LNCaP clone FGC (cell line): ENCODE results near the gene CCNT1.
"Not testable (repeated sequence)": the region's sequence is repeated elsewhere in the genome, so short reads cannot be mapped to it uniquely, and the experiment has no call there.

ENCODE experiments used
- DNase-seq: peaks from one replicate; pipeline ENCODE4 v3.0.0-alpha.2; 2011; ENCODE audit warnings: low read depth
- H3K4me3 ChIP-seq: 2 replicates; pipeline ENCODE4 v1.5.1; 2011; ENCODE audit warnings: mild to moderate bottlenecking, low read depth, low read length, control low read depth
- CTCF ChIP-seq: IDR thresholded peaks from 2 replicates; pipeline ENCODE4 v1.5.1; 2012; ENCODE audit warnings: mild to moderate bottlenecking; ENCODE audit not compliant: control insufficient read depth, insufficient read depth; ENCODE audit errors: extremely low read depth

CCNT1 gene

GRCh38 chr12:48717252-48717695 is 767 bp upstream of the CCNT1 start:
- DNase-seq: no peak
- TF ChIP-seq CTCF: no peak
- H3K4me3 ChIP-seq: peak overlapping the region; percentile 79

GRCh38 chr12:48716168-48716492 is 377 bp downstream of the CCNT1 start:
- H3K4me3 ChIP-seq: peak overlapping the region; percentile 79
- no peak for DNase-seq
- no peak for TF ChIP-seq CTCF

GRCh38 chr12:48712209-48712608 is 4.3 kb downstream of the CCNT1 start:
- no peak for DNase-seq
- no peak for TF ChIP-seq CTCF
- H3K4me3 ChIP-seq: no peak overlapping the region

- not testable (repeated sequence) for H3K4me3 ChIP-seq, DNase-seq
These were observed 17.7 kb downstream of the CCNT1 start for GRCh38 chr12:48698822-48699221.

GRCh38 chr12:48696626-48697025 is 19.9 kb downstream of the CCNT1 start:
- no peak for TF ChIP-seq CTCF
- DNase-seq: no peak

GRCh38 chr12:48695859-48696258 is 20.6 kb downstream of the CCNT1 start:
- TF ChIP-seq CTCF: no peak
- no peak for DNase-seq
- no peak overlapping the region for H3K4me3 ChIP-seq

More at GRCh38 chr12:48696626-48697025, 19.9 kb downstream of the CCNT1 start:
- no peak overlapping the region for H3K4me3 ChIP-seq

GRCh38 chr12:48694038-48694437 is 22.5 kb downstream of the CCNT1 start:
- DNase-seq: no peak
- no peak overlapping the region for H3K4me3 ChIP-seq
- TF ChIP-seq CTCF: no peak

GRCh38 chr12:48693572-48693971 is 22.9 kb downstream of the CCNT1 start:
- TF ChIP-seq CTCF: no peak
- DNase-seq: no peak
- no peak overlapping the region for H3K4me3 ChIP-seq
